GM12872 (cell line): ENCODE data around the gene LETMD1.

Experiments
- TF ChIP-seq, protein P1 (sequence below): IDR thresholded peaks from 3 replicates; pipeline ENCODE4 v1.5.1; 2011; ENCODE audit warnings: low read depth, mild to moderate bottlenecking, low read length, moderate library complexity; ENCODE audit not compliant: insufficient read depth

LETMD1 gene

DNA sequence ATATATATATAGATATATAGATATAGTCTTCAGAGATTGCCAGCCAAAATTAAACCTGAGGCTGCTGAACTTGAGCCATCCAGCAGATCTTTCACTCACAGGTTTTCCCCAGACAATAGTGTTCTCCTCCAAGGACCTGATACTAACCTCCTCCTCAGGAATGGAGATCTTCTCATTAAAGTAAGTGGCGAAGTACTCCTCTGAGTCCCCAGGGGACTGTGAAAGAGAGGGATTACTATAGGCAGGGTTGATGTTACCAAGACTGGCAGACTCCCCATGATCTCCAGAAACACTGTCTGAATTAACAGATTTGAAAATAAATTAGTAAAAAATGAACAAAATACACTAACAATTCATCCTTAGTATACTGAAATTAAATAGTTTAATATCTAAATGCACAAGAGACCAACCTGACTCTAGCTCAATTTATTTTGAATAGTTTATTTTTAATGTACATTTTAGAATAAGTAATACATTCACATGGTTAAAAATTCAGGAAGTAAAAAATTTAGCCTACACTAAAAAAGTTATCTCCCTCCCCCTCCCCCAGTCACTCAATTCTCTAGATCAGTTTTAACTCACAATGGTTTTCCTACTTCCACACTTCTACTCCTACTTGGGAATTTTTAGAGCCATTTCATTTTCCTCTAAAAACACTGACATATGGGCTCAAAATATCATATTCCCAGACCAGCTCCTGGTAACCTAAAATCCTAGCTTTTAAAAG, 39.6 kb upstream of the LETMD1 start:
- TF ChIP-seq, protein P1, sequence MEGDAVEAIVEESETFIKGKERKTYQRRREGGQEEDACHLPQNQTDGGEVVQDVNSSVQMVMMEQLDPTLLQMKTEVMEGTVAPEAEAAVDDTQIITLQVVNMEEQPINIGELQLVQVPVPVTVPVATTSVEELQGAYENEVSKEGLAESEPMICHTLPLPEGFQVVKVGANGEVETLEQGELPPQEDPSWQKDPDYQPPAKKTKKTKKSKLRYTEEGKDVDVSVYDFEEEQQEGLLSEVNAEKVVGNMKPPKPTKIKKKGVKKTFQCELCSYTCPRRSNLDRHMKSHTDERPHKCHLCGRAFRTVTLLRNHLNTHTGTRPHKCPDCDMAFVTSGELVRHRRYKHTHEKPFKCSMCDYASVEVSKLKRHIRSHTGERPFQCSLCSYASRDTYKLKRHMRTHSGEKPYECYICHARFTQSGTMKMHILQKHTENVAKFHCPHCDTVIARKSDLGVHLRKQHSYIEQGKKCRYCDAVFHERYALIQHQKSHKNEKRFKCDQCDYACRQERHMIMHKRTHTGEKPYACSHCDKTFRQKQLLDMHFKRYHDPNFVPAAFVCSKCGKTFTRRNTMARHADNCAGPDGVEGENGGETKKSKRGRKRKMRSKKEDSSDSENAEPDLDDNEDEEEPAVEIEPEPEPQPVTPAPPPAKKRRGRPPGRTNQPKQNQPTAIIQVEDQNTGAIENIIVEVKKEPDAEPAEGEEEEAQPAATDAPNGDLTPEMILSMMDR, result no peak

DNA sequence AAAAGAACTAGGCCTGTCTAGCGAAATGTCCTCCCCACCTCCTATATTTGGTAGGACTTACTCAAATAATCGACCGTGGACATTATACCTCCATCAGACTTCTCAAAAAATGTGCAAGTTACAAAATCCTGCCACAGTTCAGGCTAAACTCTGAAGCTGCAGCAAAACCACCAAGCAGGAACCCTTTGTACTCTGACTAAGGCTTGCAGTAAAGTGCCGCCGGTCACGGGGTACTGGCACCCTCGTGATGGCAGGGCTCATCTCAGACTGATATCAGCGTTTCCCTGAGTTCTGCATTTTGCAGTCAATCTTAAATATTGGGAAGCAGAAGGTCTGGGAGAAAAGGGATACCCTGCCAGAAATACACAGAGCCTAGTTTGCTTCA, 39.1 kb upstream of the LETMD1 start:
- TF ChIP-seq, protein P1, result no peak

DNA sequence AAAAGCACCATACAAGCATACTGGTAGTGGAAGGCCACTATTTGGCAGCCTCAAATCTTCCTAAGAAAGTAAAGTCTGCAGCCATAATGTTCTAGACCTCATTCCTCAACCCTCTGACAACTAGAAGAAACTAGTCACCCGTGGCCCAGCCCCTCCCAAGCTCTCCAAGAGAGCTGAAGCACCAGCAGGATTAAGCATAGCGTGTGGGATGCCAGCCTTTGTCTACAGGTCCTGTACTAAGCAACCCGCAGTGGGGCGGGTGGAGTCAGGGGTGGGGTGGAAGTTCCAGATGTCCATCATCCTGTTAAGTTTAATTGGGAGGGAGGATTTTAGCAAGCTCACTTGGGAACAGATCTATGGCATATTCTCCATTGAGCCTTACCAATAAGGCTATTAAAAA, 36.2 kb upstream of the LETMD1 start:
- TF ChIP-seq, protein P1, result no peak

DNA sequence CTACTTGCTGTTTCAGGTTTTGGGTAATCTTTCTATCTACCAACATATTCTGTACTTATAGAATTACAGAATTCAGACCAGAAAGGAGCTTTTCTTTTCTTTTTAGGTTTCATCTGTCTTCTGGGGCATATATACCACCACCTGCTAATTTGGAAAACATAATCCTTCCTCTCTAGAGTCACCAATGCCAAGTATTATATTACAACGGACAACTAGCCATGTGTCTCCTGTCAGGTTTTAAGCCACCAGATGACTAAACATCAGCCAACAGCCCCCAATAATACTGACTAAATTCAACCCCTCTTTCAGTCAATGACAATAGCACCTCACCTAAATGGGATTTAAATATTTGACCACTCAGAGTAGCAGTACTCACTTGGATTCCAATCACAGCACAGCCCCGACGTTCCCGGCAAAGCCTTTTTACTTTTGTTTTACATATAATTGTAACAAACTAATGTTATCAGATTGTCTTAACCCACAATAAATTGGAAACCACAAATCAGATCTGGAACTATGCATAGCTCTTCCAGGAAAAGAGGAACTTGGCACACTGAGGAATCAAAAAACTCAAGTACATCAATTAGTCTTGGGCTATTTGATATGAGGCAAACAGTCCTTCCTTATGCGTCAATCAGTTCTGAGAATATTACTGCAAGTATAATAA, 35.4 kb upstream of the LETMD1 start:
- TF ChIP-seq, protein P1, result no peak

DNA sequence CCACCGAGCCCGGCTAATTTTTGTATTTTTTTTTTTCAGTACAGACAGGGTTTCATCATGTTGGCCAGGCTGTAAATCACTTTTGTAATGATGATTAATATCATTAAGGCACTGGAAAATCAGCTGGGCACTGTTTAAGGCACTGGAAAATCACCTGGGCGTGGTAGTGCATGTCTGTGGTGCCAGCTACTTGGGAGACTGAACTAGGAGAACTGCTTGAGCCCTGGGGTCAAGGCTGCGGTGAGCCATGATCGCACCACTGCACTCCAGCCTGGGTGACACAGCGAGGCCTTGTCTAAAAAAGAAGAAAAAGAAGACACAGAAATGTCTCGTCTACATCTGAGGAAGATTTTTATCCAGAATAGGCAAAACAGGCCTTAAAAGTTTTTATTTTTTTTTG, 34.7 kb upstream of the LETMD1 start:
- TF ChIP-seq, protein P1, result no peak

DNA sequence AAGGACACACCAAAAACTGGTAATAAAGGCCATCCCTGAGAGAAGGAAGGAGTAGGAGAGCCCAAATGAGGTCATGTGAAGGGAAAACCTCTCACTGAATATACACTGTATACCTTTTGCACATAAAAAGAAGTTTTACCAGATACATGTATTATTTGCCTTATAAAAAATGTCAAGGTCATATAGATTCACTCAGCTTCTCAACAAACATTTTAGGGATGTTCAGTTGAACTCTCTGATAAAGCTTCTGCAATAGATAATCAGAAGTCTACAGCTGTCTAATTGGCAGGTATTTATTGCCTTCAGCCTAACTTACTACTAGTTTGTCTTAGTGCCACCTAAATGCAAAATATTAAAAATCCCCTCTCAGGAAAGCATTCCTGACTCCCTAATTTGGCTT, 30.7 kb upstream of the LETMD1 start:
- TF ChIP-seq, protein P1, result no peak

DNA sequence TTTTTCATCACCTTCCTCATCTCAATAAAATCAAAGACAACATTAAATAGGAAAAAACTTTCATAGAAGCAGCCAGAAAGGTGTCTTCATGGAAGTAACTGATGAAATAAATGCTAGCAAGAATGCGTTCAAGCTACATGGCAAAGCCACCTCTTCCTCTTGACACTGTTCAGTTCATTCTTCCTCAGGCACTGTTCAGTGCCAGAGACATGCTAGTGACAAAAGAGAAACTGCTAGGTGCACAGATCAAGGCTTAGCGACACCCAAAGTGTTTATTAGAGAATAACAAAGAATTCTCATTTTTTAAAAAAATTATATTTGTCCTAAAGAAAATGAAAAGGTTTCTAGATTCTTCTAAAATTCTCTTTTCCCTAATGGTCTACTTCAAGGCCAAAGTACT, 29.2 kb upstream of the LETMD1 start:
- TF ChIP-seq, protein P1, result no peak
